ENCODE measurements around the gene NUTF2. TPM values are rescaled to one million over a fixed set of nuclear protein-coding genes. Genes with fewer than 3 reads are reported as not detected.
"Not testable (repeated sequence)": the region's sequence is repeated elsewhere in the genome, so short reads cannot be mapped to it uniquely, and the experiment has no call there.

NUTF2 gene
- total RNA-seq, 5 donors from 2014 or later (not counting 1 experiment from before 2014, with no cell fraction given): 37.4 to 55.0 (median 48.3) TPM

- no peaks in the 10 kb centered on the region for H3K9me3 Mint-ChIP-seq
- H3K36me3 Mint-ChIP-seq: peaks cover 5% of the 10 kb centered on the region
- peaks cover 4 to 30% of the 10 kb centered on the region in 2 donors for H3K36me3 ChIP-seq (ENCODE audit: control insufficient read depth in 2 of 2, extremely low read depth in 1 of 2, insufficient read depth in 1 of 2, low read length in 1 of 2)
- ChIA-PET CTCF (interaction anchor here (0.6 kb wide), 3 partner anchors 42 to 426 kb away, joined by 3 to 5 read pairs (median 3); no protein-coding TSS in a partner anchor), POLR2A (no interaction called here)
- ATAC-seq (replicated peaks in 1 of 4): no peak
- H3K27ac ChIP-seq (ENCODE audit: low read length): no peak overlapping the region
- H3K9me3 ChIP-seq: no peaks in the 10 kb centered on the region
- no peaks in the 10 kb centered on the region for H3K27me3 Mint-ChIP-seq
- no peak overlapping the region for H3K4me3 ChIP-seq (ENCODE audit: control insufficient read depth in 1 of 2, extremely low read depth in 1 of 2, low read length in 1 of 2)
- peaks cover 24 to 27% (median 27%) of the 10 kb centered on the region in 3 donors for H3K4me1 Mint-ChIP-seq
- H3K27ac Mint-ChIP-seq: peak overlapping the region in 1 of 2 donors; percentile 28
- WGBS (ENCODE audit: insufficient coverage): 88% methylated on average over 5 of the region's 6 CpGs
- no peak overlapping the region for H3K4me3 Mint-ChIP-seq
- no peaks in the 10 kb centered on the region for H3K27me3 ChIP-seq (replicated peaks in 1 of 2; ENCODE audit: control insufficient read depth in 2 of 2, extremely low read depth in 1 of 2, insufficient read depth in 2 of 2, low read length in 1 of 2)
- no peak for DNase-seq
- H3K4me1 ChIP-seq (ENCODE audit: control insufficient read depth in 1 of 2, extremely low read depth in 1 of 2, insufficient read depth in 2 of 2, low read length in 2 of 2): peaks cover 0 to 19% of the 10 kb centered on the region in 2 experiments
Observed at GRCh38 chr16:67861877-67862276, 15.1 kb downstream of the NUTF2 start.

- POLR2A ChIA-PET: interaction anchor here in 1 of 2 donors (0.5 kb wide), 1 partner anchor 39 kb away, joined by 6 read pairs; no protein-coding TSS in a partner anchor
- H3K4me3 Mint-ChIP-seq: no peak overlapping the region
- ATAC-seq (replicated peaks in 1 of 4) (no peak), DNase-seq (no peak)
- no peaks in the 10 kb centered on the region for H3K27me3 ChIP-seq (replicated peaks in 1 of 2; ENCODE audit: control insufficient read depth in 2 of 2, extremely low read depth in 1 of 2, insufficient read depth in 2 of 2, low read length in 1 of 2)
- 87% methylated on average over 9 of the region's 11 CpGs for WGBS (ENCODE audit: insufficient coverage)
- H3K27ac Mint-ChIP-seq: no peak overlapping the region
- peaks cover 0 to 10% of the 10 kb centered on the region in 2 experiments for H3K4me1 ChIP-seq (ENCODE audit: control insufficient read depth in 1 of 2, extremely low read depth in 1 of 2, insufficient read depth in 2 of 2, low read length in 2 of 2)
- peaks cover 6% of the 10 kb centered on the region for H3K36me3 Mint-ChIP-seq
- no peaks in the 10 kb centered on the region for H3K9me3 Mint-ChIP-seq
- CTCF ChIA-PET: interaction anchor here in 1 of 2 donors (0.6 kb wide), 2 partner anchors 43 to 425 kb away, joined by 3 to 5 read pairs; no protein-coding TSS in a partner anchor
- H3K9me3 ChIP-seq: no peaks in the 10 kb centered on the region
- no peaks in the 10 kb centered on the region for H3K27me3 Mint-ChIP-seq
- H3K36me3 ChIP-seq (ENCODE audit: control insufficient read depth in 2 of 2, extremely low read depth in 1 of 2, insufficient read depth in 1 of 2, low read length in 1 of 2): peaks cover 4 to 36% of the 10 kb centered on the region in 2 donors
- no peak overlapping the region for H3K27ac ChIP-seq (ENCODE audit: low read length)
- no peak overlapping the region for H3K4me3 ChIP-seq (ENCODE audit: control insufficient read depth in 1 of 2, extremely low read depth in 1 of 2, low read length in 1 of 2)
- peaks cover 14 to 17% (median 16%) of the 10 kb centered on the region in 3 donors for H3K4me1 Mint-ChIP-seq
Observed at GRCh38 chr16:67862623-67863583, 16.2 kb downstream of the NUTF2 start.

GRCh38 chr16:67864044-67864443 is 17.3 kb downstream of the NUTF2 start:
- DNase-seq; H3K9me3 Mint-ChIP-seq; H3K27me3 ChIP-seq (replicated peaks in 1 of 2; ENCODE audit: control insufficient read depth in 2 of 2, extremely low read depth in 1 of 2, insufficient read depth in 2 of 2, low read length in 1 of 2); H3K9me3 ChIP-seq; H3K4me3 Mint-ChIP-seq; H3K4me1 ChIP-seq (ENCODE audit: control insufficient read depth in 1 of 2, extremely low read depth in 1 of 2, insufficient read depth in 2 of 2, low read length in 2 of 2); H3K27me3 Mint-ChIP-seq; H3K36me3 Mint-ChIP-seq; ATAC-seq (replicated peaks in 1 of 4); H3K27ac ChIP-seq (ENCODE audit: low read length); H3K4me3 ChIP-seq (ENCODE audit: control insufficient read depth in 1 of 2, extremely low read depth in 1 of 2, low read length in 1 of 2); H3K4me1 Mint-ChIP-seq: not testable (repeated sequence)
- WGBS (ENCODE audit: insufficient coverage): 100% methylated on average over 1 of the region's 6 CpGs
- peaks cover 6 to 42% of the 10 kb centered on the region in 2 donors for H3K36me3 ChIP-seq (ENCODE audit: control insufficient read depth in 2 of 2, extremely low read depth in 1 of 2, insufficient read depth in 1 of 2, low read length in 1 of 2)
- ChIA-PET CTCF (interaction anchor here in 1 of 2 donors (0.5 kb wide), 1 partner anchor 27 kb away, joined by 3 read pairs; no protein-coding TSS in a partner anchor), POLR2A (interaction anchor here in 1 of 2 donors (0.5 kb wide), 1 partner anchor 42 kb away, joined by 5 read pairs; no protein-coding TSS in a partner anchor)
- H3K27ac Mint-ChIP-seq: peak overlapping the region in 1 of 2 donors; percentile 36

- H3K4me3 ChIP-seq (ENCODE audit: control insufficient read depth in 1 of 2, extremely low read depth in 1 of 2, low read length in 1 of 2): no peak overlapping the region
- CTCF ChIA-PET: interaction anchor here in 1 of 2 donors (0.5 kb wide), 1 partner anchor 27 kb away, joined by 3 read pairs; no protein-coding TSS in a partner anchor
- Mint-ChIP-seq H3K27me3 (no peaks in the 10 kb centered on the region), H3K27ac (no peak overlapping the region), H3K36me3 (peaks cover 6% of the 10 kb centered on the region), H3K4me1 (peaks cover 5 to 9% (median 7%) of the 10 kb centered on the region in 3 donors), H3K4me3 (no peak overlapping the region), H3K9me3 (no peaks in the 10 kb centered on the region)
- H3K27ac ChIP-seq (ENCODE audit: low read length): no peak overlapping the region
- H3K9me3 ChIP-seq: no peaks in the 10 kb centered on the region
- no peaks in the 10 kb centered on the region for H3K27me3 ChIP-seq (replicated peaks in 1 of 2; ENCODE audit: control insufficient read depth in 2 of 2, extremely low read depth in 1 of 2, insufficient read depth in 2 of 2, low read length in 1 of 2)
- peaks cover 6 to 42% of the 10 kb centered on the region in 2 donors for H3K36me3 ChIP-seq (ENCODE audit: control insufficient read depth in 2 of 2, extremely low read depth in 1 of 2, insufficient read depth in 1 of 2, low read length in 1 of 2)
- WGBS (ENCODE audit: insufficient coverage): 60% methylated on average over 1 of the region's 2 CpGs
- POLR2A ChIA-PET: no interaction called here
- no peak for DNase-seq
- no peaks in the 10 kb centered on the region for H3K4me1 ChIP-seq (ENCODE audit: control insufficient read depth in 1 of 2, extremely low read depth in 1 of 2, insufficient read depth in 2 of 2, low read length in 2 of 2)
- no peak for ATAC-seq (replicated peaks in 1 of 4)
Observed at GRCh38 chr16:67864594-67864993, 17.9 kb downstream of the NUTF2 start.

- no peaks in the 10 kb centered on the region for H3K4me1 ChIP-seq (ENCODE audit: control insufficient read depth in 1 of 2, extremely low read depth in 1 of 2, insufficient read depth in 2 of 2, low read length in 2 of 2)
- Mint-ChIP-seq H3K4me3 (no peak overlapping the region), H3K36me3 (peaks cover 8% of the 10 kb centered on the region), H3K4me1 (peaks cover 5 to 9% (median 7%) of the 10 kb centered on the region in 3 donors), H3K27ac (peak overlapping the region in 1 of 2 donors; percentile 55), H3K9me3 (no peaks in the 10 kb centered on the region), H3K27me3 (no peaks in the 10 kb centered on the region)
- WGBS (ENCODE audit: insufficient coverage): 89% methylated on average over 2 of the region's 2 CpGs
- no peak overlapping the region for H3K4me3 ChIP-seq (ENCODE audit: control insufficient read depth in 1 of 2, extremely low read depth in 1 of 2, low read length in 1 of 2)
- no peaks in the 10 kb centered on the region for H3K9me3 ChIP-seq
- no peaks in the 10 kb centered on the region for H3K27me3 ChIP-seq (replicated peaks in 1 of 2; ENCODE audit: control insufficient read depth in 2 of 2, extremely low read depth in 1 of 2, insufficient read depth in 2 of 2, low read length in 1 of 2)
- peaks cover 6 to 41% of the 10 kb centered on the region in 2 donors for H3K36me3 ChIP-seq (ENCODE audit: control insufficient read depth in 2 of 2, extremely low read depth in 1 of 2, insufficient read depth in 1 of 2, low read length in 1 of 2)
- H3K27ac ChIP-seq (ENCODE audit: low read length): no peak overlapping the region
- POLR2A ChIA-PET: no interaction called here
- CTCF ChIA-PET: interaction anchor here in 1 of 2 donors (0.7 to 0.9 kb wide), 3 partner anchors 24 to 384 kb away, joined by 4 read pairs; no protein-coding TSS in a partner anchor
- DNase-seq (peak in 4 of 35 experiments; percentile 11 to 45 (median 20)), ATAC-seq (replicated peaks in 1 of 4) (peak in 2 of 4 experiments; percentile 59 to 67)
Observed at GRCh38 chr16:67865318-67865717, 18.6 kb downstream of the NUTF2 start.

- ATAC-seq (replicated peaks in 1 of 4) (no peak), DNase-seq (no peak)
- POLR2A ChIA-PET: interaction anchor here in 1 of 2 donors (0.5 kb wide), 1 partner anchor 344 kb away, joined by 3 read pairs; no protein-coding TSS in a partner anchor
- Mint-ChIP-seq H3K27me3 (no peaks in the 10 kb centered on the region), H3K27ac (no peak overlapping the region), H3K9me3 (no peaks in the 10 kb centered on the region), H3K4me1 (peaks cover 0 to 10% (median 8%) of the 10 kb centered on the region in 3 donors), H3K36me3 (peaks cover 14% of the 10 kb centered on the region), H3K4me3 (no peak overlapping the region)
- peaks cover 3 to 8% of the 10 kb centered on the region in 2 experiments for H3K4me1 ChIP-seq (ENCODE audit: control insufficient read depth in 1 of 2, extremely low read depth in 1 of 2, insufficient read depth in 2 of 2, low read length in 2 of 2)
- H3K9me3 ChIP-seq: no peaks in the 10 kb centered on the region
- H3K27ac ChIP-seq (ENCODE audit: low read length): no peak overlapping the region
- H3K27me3 ChIP-seq (replicated peaks in 1 of 2; ENCODE audit: control insufficient read depth in 2 of 2, extremely low read depth in 1 of 2, insufficient read depth in 2 of 2, low read length in 1 of 2): no peaks in the 10 kb centered on the region
- WGBS (ENCODE audit: insufficient coverage): 100% methylated on average over 1 of the region's 6 CpGs
- H3K36me3 ChIP-seq (ENCODE audit: control insufficient read depth in 2 of 2, extremely low read depth in 1 of 2, insufficient read depth in 1 of 2, low read length in 1 of 2): peaks cover 6 to 29% of the 10 kb centered on the region in 2 donors
- CTCF ChIA-PET: interaction anchor here in 1 of 2 donors (0.6 kb wide), 1 partner anchor 361 kb away, joined by 3 read pairs; no protein-coding TSS in a partner anchor
- H3K4me3 ChIP-seq (ENCODE audit: control insufficient read depth in 1 of 2, extremely low read depth in 1 of 2, low read length in 1 of 2): no peak overlapping the region
Observed at GRCh38 chr16:67868290-67868689, 21.6 kb downstream of the NUTF2 start.
